Neutrophil (primary cell): ENCODE results near the gene SLC35F6.
"Not testable (repeated sequence)": the region's sequence is repeated elsewhere in the genome, so short reads cannot be mapped to it uniquely, and the experiment has no call there.

Experiments used
- H3K27ac ChIP-seq: fragments of 200-600 bp; sonication (generic); 2 replicates; pipeline ENCODE4 v1.5.1; 2016; ENCODE audit warnings: mild to moderate bottlenecking, moderate library complexity
- H3K27me3 ChIP-seq: fragments of 200-600 bp; sonication (generic); 2 replicates; pipeline ENCODE4 v1.6.0; 2016; ENCODE audit warnings: mild to moderate bottlenecking
- H3K36me3 ChIP-seq: fragments of 200-600 bp; sonication (generic); 2 replicates; pipeline ENCODE4 v1.5.1; 2017
- H3K4me1 ChIP-seq, 2 experiments: fragments of 200-600 bp in 1 of 2; sonication (generic) in 1 of 2; 1 replicate in 1 of 2; 2 replicates in 1 of 2; pipeline versions ENCODE4 v1.5.1 to v1.6.1; 2013 to 2016; ENCODE audit warnings: low read depth in 1 of 2, low read length in 1 of 2, mild to moderate bottlenecking in 1 of 2, moderate library complexity in 1 of 2; ENCODE audit not compliant: control insufficient read depth in 1 of 2, insufficient read depth in 1 of 2
- H3K4me3 ChIP-seq, 2 experiments: fragments of 200-600 bp in 1 of 2; sonication (generic) in 1 of 2; 1 replicate in 1 of 2; 2 replicates in 1 of 2; pipeline ENCODE4 v1.5.1; 2013 to 2016; ENCODE audit warnings: low read depth in 1 of 2, low read length in 1 of 2, mild to moderate bottlenecking in 1 of 2, moderate library complexity in 1 of 2
- H3K9me3 ChIP-seq: fragments of 200-600 bp; sonication (generic); 2 replicates; pipeline ENCODE4 v1.5.1; 2016
- TF ChIP-seq, protein P1 (sequence below): fragments of 200-600 bp; sonication (generic); IDR thresholded peaks from 2 replicates; pipeline ENCODE4 v1.5.1; 2016; ENCODE audit warnings: antibody characterized with exemption

Gene SLC35F6

DNA sequence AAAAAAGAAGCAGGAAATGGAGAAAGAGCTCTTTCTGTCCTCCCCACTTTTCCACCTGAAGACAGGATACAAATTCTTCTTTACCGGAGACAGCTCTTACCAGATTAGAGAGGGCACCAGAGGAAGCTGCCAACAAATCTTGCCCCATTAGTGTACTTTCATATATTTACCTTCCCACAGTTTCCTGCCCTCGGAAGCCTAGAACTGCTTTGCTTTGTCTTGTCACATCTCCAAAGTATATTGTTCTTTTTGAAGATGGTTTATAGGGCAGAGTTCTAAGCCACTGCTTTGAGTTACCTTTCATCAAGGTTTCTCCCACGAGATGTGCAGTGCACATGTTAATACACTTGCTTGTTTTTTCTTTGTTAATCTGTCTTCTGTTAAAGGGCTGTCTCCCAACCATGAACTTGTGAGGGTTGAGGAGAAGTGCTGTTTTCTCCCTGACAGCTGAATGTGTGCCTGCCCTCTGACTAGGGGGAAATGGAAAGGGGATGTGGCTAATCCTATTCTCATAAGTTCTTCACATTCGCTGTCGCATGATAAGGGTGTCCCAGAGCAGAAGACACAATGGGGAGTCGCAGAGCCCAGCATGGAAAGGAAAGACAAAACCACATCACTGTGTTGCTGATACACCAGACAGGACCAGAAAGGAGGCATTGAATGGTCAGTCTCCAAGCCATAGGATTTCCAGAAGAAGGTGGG is 45.9 kb downstream of the SLC35F6 start:
- H3K4me3 ChIP-seq = no peak overlapping the region
- peaks cover 35% of the 10 kb centered on the region for H3K27me3 ChIP-seq
- H3K9me3 ChIP-seq = no peaks in the 10 kb centered on the region
- H3K4me1 ChIP-seq = no peaks in the 10 kb centered on the region
- no peaks in the 10 kb centered on the region for H3K36me3 ChIP-seq
- H3K27ac ChIP-seq = no peak overlapping the region
- TF ChIP-seq, protein P1, sequence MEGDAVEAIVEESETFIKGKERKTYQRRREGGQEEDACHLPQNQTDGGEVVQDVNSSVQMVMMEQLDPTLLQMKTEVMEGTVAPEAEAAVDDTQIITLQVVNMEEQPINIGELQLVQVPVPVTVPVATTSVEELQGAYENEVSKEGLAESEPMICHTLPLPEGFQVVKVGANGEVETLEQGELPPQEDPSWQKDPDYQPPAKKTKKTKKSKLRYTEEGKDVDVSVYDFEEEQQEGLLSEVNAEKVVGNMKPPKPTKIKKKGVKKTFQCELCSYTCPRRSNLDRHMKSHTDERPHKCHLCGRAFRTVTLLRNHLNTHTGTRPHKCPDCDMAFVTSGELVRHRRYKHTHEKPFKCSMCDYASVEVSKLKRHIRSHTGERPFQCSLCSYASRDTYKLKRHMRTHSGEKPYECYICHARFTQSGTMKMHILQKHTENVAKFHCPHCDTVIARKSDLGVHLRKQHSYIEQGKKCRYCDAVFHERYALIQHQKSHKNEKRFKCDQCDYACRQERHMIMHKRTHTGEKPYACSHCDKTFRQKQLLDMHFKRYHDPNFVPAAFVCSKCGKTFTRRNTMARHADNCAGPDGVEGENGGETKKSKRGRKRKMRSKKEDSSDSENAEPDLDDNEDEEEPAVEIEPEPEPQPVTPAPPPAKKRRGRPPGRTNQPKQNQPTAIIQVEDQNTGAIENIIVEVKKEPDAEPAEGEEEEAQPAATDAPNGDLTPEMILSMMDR = no peak

DNA sequence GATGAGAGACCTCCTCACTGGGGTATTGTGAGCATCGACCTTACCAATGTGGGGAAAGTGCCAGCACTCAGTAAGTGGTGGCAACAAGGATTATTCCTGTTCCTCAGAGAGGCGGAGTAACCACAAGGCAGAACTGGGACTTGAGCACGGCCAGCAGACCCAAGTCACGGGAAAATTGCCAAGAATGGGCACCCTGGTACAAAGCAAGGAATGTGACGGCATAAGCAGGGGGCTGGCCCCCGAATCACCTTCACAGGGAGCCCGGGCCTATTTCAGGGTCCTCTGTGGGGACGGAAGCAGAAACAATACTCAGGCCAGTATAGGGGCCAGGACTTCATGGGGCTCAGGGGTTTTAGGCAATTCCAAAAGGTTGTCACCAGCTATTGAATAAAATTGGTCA is 47.2 kb downstream of the SLC35F6 start:
- no peaks in the 10 kb centered on the region for H3K36me3 ChIP-seq
- H3K9me3 ChIP-seq = no peaks in the 10 kb centered on the region
- H3K4me1 ChIP-seq = no peaks in the 10 kb centered on the region
- H3K27ac ChIP-seq = no peak overlapping the region
- TF ChIP-seq, protein P1 = no peak
- H3K27me3 ChIP-seq = peaks cover 43% of the 10 kb centered on the region
- no peak overlapping the region for H3K4me3 ChIP-seq

DNA sequence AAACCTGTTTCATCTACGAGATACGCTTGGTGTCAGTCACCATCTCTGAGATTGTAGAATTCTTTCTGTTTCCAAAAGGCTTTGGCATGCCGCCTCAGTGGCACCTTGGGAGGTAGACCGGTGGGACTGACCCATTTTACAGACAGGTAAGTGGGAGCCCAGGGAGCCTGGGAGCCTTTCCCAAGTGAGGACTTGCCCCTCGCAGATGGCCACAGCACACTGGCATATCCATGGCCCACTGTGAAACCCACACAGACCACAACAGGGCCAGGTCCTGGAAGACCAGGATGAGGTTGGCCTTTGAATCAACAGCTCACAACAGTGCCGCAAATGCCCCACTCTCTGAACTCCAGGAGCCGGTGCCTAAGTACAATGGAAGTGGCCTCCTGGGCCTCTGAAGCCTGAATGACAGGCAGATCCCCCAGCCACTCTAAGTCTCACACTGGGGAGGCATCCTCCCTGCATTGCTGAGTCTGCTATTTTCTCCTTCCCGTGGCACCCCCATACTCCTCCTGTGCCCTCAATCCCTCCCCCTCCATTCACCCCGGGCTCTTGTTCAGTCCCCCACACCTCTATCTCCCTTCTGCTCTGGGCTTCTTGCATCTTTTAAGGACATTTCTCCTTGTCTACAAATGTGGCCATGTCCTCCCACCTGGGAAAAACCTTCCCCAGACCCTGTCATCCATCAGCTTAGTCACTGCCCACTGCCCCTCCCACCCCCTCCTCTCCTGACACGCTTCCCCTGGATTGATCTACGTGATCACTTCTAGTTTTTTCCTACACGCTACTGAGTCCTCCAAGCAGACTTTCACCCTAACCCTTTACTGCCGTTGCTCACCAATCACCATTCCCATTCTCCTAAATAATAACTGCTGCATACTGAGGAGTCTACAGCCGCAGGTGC is 48.0 kb downstream of the SLC35F6 start:
- Histone ChIP-seq H3K36me3 (no peaks in the 10 kb centered on the region), H3K27ac (no peak overlapping the region), H3K4me1 (no peaks in the 10 kb centered on the region), H3K27me3 (peaks cover 47% of the 10 kb centered on the region), H3K9me3 (no peaks in the 10 kb centered on the region), H3K4me3 (no peak overlapping the region)
- TF ChIP-seq, protein P1 = no peak

DNA sequence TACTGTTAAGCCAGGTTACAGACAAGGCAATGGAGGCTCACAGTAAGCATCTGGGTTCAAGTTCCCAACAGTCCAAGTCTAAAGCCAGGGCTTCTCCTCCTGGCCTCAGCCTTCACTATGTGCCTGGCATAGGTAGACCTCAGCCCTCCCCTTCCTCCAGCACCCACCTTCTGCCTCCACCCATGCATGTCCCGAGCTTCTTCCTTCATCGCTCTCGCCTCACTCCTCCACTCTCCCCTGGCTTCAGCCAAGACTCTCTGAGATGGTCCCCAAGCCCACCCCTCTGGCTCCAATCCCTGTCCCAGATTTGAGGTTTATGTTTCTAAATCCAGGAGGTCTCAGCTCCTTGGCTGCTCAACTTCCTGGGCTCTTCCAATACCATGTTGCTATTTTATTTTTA is 48.6 kb downstream of the SLC35F6 start:
- Histone ChIP-seq H3K36me3 (no peaks in the 10 kb centered on the region), H3K27ac (no peak overlapping the region), H3K9me3 (no peaks in the 10 kb centered on the region), H3K4me1 (no peaks in the 10 kb centered on the region), H3K4me3 (no peak overlapping the region), H3K27me3 (peaks cover 54% of the 10 kb centered on the region)
- TF ChIP-seq, protein P1 = no peak

DNA sequence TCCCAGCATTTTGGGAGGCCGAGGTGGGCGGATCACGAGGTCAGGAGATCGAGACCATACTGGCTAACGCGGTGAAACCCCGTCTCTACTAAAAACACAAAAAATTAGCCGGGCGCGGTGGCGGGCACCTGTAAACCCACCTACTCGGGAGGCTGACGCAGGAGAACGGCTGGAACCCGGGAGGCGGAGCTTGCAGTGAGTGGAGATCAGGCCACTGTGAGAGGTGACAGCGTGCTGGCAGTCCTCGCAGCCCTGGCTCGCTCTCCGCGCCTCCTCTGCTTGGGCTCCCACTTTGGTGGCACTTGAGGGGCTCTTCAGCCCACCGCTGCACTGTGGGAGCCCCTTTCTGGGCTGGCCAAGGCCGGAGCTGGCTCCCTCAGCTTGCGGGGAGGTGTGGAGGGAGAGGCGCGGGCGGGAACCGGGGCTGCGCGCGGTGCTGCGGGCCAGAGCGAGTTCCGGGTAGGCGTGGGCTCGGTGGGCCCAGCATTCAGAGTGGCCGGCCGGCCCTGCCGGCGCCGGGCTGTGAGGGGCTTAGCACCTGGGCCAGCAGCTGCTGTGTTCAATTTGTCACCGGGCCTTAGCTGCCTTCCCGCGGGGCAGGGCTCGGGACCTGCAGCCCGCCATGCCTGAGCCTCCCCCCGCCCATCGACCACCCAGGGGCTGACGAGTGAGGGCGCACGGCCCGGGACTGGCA is 50.1 kb downstream of the SLC35F6 start:
- not testable (repeated sequence) for H3K36me3 ChIP-seq, H3K4me3 ChIP-seq

More for the DNA sequence above, 50.1 kb downstream of the SLC35F6 start:
- H3K27ac ChIP-seq, H3K9me3 ChIP-seq, H3K4me1 ChIP-seq: not testable (repeated sequence)
- peaks cover 69% of the 10 kb centered on the region for H3K27me3 ChIP-seq
